Liver (tissue), 9 donors: ENCODE measurements around the gene USH1G. TPM values are rescaled to one million over a fixed set of nuclear protein-coding genes. Genes with fewer than 3 reads are reported as not detected.

Experiments
- DNase-seq: peaks from one replicate; pipeline ENCODE4 v3.0.0-alpha.2; 2017; ENCODE audit warnings: low spot score
- H3K27ac ChIP-seq, 2 donors: one replicate each; pipeline ENCODE4 v1.7.0; 2013; ENCODE audit warnings: inconsistent platforms in 2 of 2, low read length in 2 of 2, control low read depth in 1 of 2, low read depth in 1 of 2, mild to moderate bottlenecking in 1 of 2
- H3K27me3 ChIP-seq, 4 donors: one replicate each; pipeline versions ENCODE4 v1.6.1 to v1.7.0; 2013; ENCODE audit warnings: low read length in 3 of 4, inconsistent platforms in 1 of 4, mild to moderate bottlenecking in 1 of 4, moderate library complexity in 1 of 4; ENCODE audit not compliant: control insufficient read depth in 4 of 4, insufficient read depth in 4 of 4
- H3K36me3 ChIP-seq, 4 donors: one replicate each; pipeline versions ENCODE4 v1.6.1 to v1.7.0; 2013; ENCODE audit warnings: low read length in 3 of 4, mild to moderate bottlenecking in 3 of 4, low read depth in 1 of 4, moderate library complexity in 1 of 4; ENCODE audit not compliant: control insufficient read depth in 4 of 4, insufficient read depth in 3 of 4
- H3K4me1 ChIP-seq, 4 donors: one replicate each; pipeline versions ENCODE4 v1.6.1 to v1.7.0; 2013; ENCODE audit warnings: low read length in 3 of 4, mild to moderate bottlenecking in 3 of 4, moderate library complexity in 1 of 4; ENCODE audit not compliant: control insufficient read depth in 4 of 4, insufficient read depth in 4 of 4
- H3K4me3 ChIP-seq, 3 donors: one replicate each; pipeline versions ENCODE4 v1.6.1 to v1.7.0; 2013; ENCODE audit warnings: low read length in 3 of 3, control low read depth in 1 of 3, low read depth in 1 of 3, mild to moderate bottlenecking in 1 of 3
- H3K9ac ChIP-seq, 2 donors: one replicate each; pipeline ENCODE4 v1.7.0; 2013; ENCODE audit warnings: low read length in 2 of 2, mild to moderate bottlenecking in 2 of 2, moderate library complexity in 2 of 2, control low read depth in 1 of 2, low read depth in 1 of 2
- H3K9me3 ChIP-seq, 4 donors: one replicate each; pipeline versions ENCODE4 v1.6.1 to v1.7.0; 2013; ENCODE audit warnings: low read length in 3 of 4; ENCODE audit not compliant: control insufficient read depth in 4 of 4
- FOXA1 ChIP-seq: IDR thresholded peaks from 2 replicates; pipeline ENCODE4 v1.6.1; 2016; ENCODE audit warnings: antibody characterized with exemption
- FOXA2 ChIP-seq: IDR thresholded peaks from 2 replicates; pipeline ENCODE4 v1.6.1; 2016; ENCODE audit warnings: antibody characterized with exemption
- GABPA ChIP-seq, 2 donors: IDR thresholded peaks in 1 of 2; conservative IDR thresholded peaks in 1 of 2; 2 replicates each; pipeline ENCODE4 v1.6.1; 2016; ENCODE audit warnings: antibody characterized with exemption in 2 of 2, mild to moderate bottlenecking in 1 of 2, moderate library complexity in 1 of 2
- HNF4A ChIP-seq, 2 donors: conservative IDR thresholded peaks; 2 replicates each; pipeline ENCODE4 v1.6.1; 2016; ENCODE audit warnings: antibody characterized with exemption in 2 of 2, mild to moderate bottlenecking in 2 of 2
- HNF4G ChIP-seq: IDR thresholded peaks from 2 replicates; pipeline ENCODE4 v1.6.1; 2016; ENCODE audit warnings: antibody characterized with exemption
- JUND ChIP-seq, 2 donors: IDR thresholded peaks; 2 replicates each; pipeline ENCODE4 v1.6.1; 2016; ENCODE audit warnings: antibody characterized with exemption in 2 of 2
- NR2F2 ChIP-seq: IDR thresholded peaks from 2 replicates; pipeline ENCODE4 v1.6.1; 2016; ENCODE audit warnings: antibody characterized with exemption
- RAD21 ChIP-seq, 2 donors: IDR thresholded peaks; 2 replicates each; pipeline ENCODE4 v1.6.1; 2016; ENCODE audit warnings: antibody characterized with exemption in 2 of 2, mild to moderate bottlenecking in 2 of 2
- SP1 ChIP-seq: IDR thresholded peaks from 2 replicates; pipeline ENCODE4 v1.6.1; 2018; ENCODE audit warnings: antibody characterized with exemption, mild to moderate bottlenecking
- TAF1 ChIP-seq: conservative IDR thresholded peaks from 2 replicates; pipeline ENCODE4 v1.6.1; 2016; ENCODE audit warnings: antibody characterized with exemption, mild to moderate bottlenecking
- YY1 ChIP-seq: IDR thresholded peaks from 2 replicates; pipeline ENCODE4 v1.6.1; 2016; ENCODE audit warnings: antibody characterized with exemption, mild to moderate bottlenecking
- WGBS: extraction: QIAGEN DNeasy Blood & Tissue Kit; methylation state at CpG from one replicate; pipeline ENCODE4 v1.1.7; 2013; 5-methylcytosine and 5-hydroxymethylcytosine counted together
- polyA plus RNA-seq, 2 donors: library from polyadenylated mRNA; stranded (reverse) in 1 of 2; unstranded in 1 of 2; fragments of 200-250 nt in 1 of 2; fragments of >200 nt in 1 of 2; fragmentation: Nextera tagmentation in 1 of 2; extraction: Ambion mirVana in 1 of 2; gene quantifications; one replicate each; pipeline versions ENCODE4 v1.2.1 to v1.2.3, GENCODE V29; 2013 to 2015
- total RNA-seq, 2 donors: library from RNA; depleted of rRNA; stranded (reverse); fragments of >200 nt; gene quantifications; one replicate each; pipeline ENCODE4 v1.2.3, GENCODE V29; 2014
- TF ChIP-seq, protein P1 (sequence below): IDR thresholded peaks from 2 replicates; pipeline ENCODE4 v1.6.1; 2016; ENCODE audit warnings: antibody characterized with exemption
- TF ChIP-seq, protein P2 (sequence below): IDR thresholded peaks from 2 replicates; pipeline ENCODE4 v1.6.1; 2016; ENCODE audit warnings: antibody characterized with exemption, mild to moderate bottlenecking
- TF ChIP-seq, protein P3 (sequence below): IDR thresholded peaks from 2 replicates; pipeline ENCODE4 v1.6.1; 2016; ENCODE audit warnings: antibody characterized with exemption
- TF ChIP-seq, protein P4 (sequence below): IDR thresholded peaks from 2 replicates; pipeline ENCODE4 v1.6.1; 2016; ENCODE audit warnings: antibody characterized with exemption
- donor health status: healthy.
- donor health status: healthy.
- donor health status: healthy.
- donor health status: healthy.
- donor health status: healthy.

The USH1G gene
- total and polyA plus RNA-seq, 4 donors: under 0.01 TPM; not detected in 3

DNA sequence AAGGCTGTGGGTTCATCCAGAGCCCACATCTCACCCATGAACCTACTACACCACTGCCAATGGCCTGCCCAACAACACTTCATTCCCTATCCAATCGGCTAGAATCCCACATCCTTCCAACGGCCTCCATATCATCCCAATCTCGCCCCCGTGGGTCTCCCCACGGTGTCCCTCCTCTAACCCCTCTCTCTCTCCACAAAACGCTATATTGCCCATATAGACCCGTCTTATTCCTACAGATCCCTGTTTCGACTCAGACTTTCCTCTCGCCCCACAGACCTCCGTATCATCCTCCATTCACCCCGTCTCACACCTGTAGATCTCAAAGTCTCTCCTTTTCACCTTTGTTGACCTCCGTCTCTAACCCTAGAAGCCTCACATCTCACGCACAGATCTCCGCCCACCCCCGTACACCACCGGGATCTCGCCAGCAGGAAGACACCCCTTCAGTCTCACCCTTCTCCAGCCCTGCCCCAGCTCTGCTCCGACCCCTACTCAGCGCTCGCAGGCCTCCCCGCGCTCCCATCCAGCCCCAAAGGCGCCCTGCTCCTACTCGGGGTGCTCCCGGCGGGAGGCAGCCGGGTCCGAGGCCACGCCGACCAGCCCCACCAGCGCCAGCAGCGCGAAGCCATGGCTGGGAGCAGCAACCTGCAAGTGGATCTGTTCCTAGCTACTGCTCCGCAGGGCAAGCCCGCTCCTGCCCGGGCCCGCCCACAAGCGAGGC is 50.6 kb downstream of the USH1G start, which contains the start of gene FDXR:
FDXR (minus strand) TSS at position 682 of the 724 bp plus-strand sequence; CDS start at position 632, 50 bp downstream.
- H3K36me3 ChIP-seq: no peaks in the 10 kb centered on the region
- no peaks in the 10 kb centered on the region for H3K27me3 ChIP-seq
- TF ChIP-seq, protein P1, sequence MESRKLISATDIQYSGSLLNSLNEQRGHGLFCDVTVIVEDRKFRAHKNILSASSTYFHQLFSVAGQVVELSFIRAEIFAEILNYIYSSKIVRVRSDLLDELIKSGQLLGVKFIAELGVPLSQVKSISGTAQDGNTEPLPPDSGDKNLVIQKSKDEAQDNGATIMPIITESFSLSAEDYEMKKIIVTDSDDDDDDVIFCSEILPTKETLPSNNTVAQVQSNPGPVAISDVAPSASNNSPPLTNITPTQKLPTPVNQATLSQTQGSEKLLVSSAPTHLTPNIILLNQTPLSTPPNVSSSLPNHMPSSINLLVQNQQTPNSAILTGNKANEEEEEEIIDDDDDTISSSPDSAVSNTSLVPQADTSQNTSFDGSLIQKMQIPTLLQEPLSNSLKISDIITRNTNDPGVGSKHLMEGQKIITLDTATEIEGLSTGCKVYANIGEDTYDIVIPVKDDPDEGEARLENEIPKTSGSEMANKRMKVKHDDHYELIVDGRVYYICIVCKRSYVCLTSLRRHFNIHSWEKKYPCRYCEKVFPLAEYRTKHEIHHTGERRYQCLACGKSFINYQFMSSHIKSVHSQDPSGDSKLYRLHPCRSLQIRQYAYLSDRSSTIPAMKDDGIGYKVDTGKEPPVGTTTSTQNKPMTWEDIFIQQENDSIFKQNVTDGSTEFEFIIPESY: no peak
- TF ChIP-seq, protein P2, sequence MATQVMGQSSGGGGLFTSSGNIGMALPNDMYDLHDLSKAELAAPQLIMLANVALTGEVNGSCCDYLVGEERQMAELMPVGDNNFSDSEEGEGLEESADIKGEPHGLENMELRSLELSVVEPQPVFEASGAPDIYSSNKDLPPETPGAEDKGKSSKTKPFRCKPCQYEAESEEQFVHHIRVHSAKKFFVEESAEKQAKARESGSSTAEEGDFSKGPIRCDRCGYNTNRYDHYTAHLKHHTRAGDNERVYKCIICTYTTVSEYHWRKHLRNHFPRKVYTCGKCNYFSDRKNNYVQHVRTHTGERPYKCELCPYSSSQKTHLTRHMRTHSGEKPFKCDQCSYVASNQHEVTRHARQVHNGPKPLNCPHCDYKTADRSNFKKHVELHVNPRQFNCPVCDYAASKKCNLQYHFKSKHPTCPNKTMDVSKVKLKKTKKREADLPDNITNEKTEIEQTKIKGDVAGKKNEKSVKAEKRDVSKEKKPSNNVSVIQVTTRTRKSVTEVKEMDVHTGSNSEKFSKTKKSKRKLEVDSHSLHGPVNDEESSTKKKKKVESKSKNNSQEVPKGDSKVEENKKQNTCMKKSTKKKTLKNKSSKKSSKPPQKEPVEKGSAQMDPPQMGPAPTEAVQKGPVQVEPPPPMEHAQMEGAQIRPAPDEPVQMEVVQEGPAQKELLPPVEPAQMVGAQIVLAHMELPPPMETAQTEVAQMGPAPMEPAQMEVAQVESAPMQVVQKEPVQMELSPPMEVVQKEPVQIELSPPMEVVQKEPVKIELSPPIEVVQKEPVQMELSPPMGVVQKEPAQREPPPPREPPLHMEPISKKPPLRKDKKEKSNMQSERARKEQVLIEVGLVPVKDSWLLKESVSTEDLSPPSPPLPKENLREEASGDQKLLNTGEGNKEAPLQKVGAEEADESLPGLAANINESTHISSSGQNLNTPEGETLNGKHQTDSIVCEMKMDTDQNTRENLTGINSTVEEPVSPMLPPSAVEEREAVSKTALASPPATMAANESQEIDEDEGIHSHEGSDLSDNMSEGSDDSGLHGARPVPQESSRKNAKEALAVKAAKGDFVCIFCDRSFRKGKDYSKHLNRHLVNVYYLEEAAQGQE: peak; percentile 81
- peak; percentile 84 for TF ChIP-seq TAF1
- H3K27ac ChIP-seq: peak within 1 kb of the TSS; percentile 79 to 83
- no peak for DNase-seq
- peaks cover 6 to 20% (median 14%) of the 10 kb centered on the region in 4 donors for H3K4me1 ChIP-seq
- WGBS: 7% methylated on average over 38 of the region's 38 CpGs
- H3K9me3 ChIP-seq: no peaks in the 10 kb centered on the region
- peak within 1 kb of the TSS; percentile 73 to 85 for H3K9ac ChIP-seq
- H3K4me3 ChIP-seq: peak within 1 kb of the TSS; percentile 69 to 86 (median 84)

DNA sequence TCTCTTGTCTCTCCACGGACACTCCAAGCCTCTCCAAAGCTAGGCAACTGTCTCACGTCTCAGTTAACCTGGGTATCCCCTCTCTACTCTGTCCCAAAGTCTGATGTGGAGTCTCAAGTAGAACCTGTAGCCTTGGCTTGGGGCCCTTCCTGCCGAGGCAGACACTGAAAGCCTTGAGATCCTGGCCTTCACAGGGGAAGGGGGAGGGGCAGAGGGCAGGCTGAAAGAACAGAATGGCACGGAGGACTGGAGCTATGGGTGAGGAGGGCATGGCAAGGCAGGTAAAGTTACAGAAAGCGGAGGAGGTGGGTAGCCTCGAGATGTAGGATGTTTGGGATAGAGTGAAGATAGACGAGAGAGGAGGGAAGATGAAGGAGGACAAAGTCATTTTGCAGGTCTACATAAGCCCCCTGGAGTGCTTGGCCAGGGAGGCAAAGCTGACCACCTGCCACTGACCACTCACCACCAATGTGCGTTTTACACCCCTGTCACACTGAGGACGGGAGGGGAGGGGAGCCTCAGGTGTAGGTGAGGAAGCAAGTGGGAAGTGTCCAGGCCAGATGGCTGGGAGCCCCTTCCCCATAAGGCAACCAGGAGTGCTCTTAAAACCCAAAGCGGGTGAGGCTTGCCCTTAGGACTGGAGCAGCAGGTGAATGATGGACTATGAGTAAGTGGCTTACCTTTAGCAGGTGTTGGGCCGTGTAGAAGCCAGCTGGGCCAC is 51.5 kb downstream of the USH1G start:
- TF ChIP-seq, protein P3, sequence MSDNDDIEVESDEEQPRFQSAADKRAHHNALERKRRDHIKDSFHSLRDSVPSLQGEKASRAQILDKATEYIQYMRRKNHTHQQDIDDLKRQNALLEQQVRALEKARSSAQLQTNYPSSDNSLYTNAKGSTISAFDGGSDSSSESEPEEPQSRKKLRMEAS: no peak
- TF ChIP-seq GABPA (IDR thresholded peaks at IDR 0.05 in 1 of 2, conservative IDR thresholded peaks at IDR 0.05 in 1 of 2): no peak
- TF ChIP-seq JUND (IDR thresholded peaks at IDR 0.05): no peak
- no peak for TF ChIP-seq FOXA2
- Histone ChIP-seq H3K9me3 (no peaks in the 10 kb centered on the region), H3K27ac (no peak overlapping the region), H3K36me3 (no peaks in the 10 kb centered on the region), H3K4me1 (peaks cover 4 to 20% (median 14%) of the 10 kb centered on the region in 4 donors), H3K27me3 (no peaks in the 10 kb centered on the region), H3K4me3 (no peak overlapping the region), H3K9ac (no peak overlapping the region)
- DNase-seq: no peak
- WGBS: 89% methylated on average over 11 of the region's 11 CpGs

DNA sequence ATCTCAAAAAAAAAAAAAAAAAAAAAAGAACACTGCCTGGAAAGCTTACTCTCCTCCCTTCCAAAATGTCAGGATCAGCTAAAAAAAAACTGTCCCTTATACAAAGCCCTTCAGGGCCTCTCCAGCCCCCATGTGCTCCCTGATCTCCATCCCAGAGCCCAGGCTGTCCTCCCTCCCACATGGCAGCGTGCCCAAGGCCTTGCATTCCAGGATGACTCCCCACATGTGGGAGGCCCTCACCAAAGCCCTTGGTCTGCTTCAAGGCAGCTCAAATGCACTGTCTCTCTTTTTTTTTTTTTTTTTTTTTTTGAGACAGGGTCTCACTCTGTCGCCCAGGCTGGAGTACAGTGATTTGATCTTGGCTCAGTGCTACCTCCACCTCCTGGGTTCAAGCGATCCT is 52.5 kb downstream of the USH1G start:
- DNase-seq: no peak
- peaks cover 4 to 20% (median 14%) of the 10 kb centered on the region in 4 donors for H3K4me1 ChIP-seq
- H3K27ac ChIP-seq: no peak overlapping the region
- H3K36me3 ChIP-seq: no peaks in the 10 kb centered on the region
- H3K9ac ChIP-seq: no peak overlapping the region
- H3K4me3 ChIP-seq: no peak overlapping the region
- no peaks in the 10 kb centered on the region for H3K9me3 ChIP-seq
- no peaks in the 10 kb centered on the region for H3K27me3 ChIP-seq
- WGBS: 95% methylated on average over 3 of the region's 3 CpGs
- TF ChIP-seq NR2F2: no peak
- no peak for TF ChIP-seq TAF1
- no peak for TF ChIP-seq FOXA2
- TF ChIP-seq, protein P3: no peak
- no peak for TF ChIP-seq SP1
- no peak for TF ChIP-seq HNF4G
- no peak for TF ChIP-seq RAD21 (IDR thresholded peaks at IDR 0.05)
- TF ChIP-seq HNF4A (conservative IDR thresholded peaks at IDR 0.05): no peak
- no peak for TF ChIP-seq YY1
- TF ChIP-seq, protein P4, sequence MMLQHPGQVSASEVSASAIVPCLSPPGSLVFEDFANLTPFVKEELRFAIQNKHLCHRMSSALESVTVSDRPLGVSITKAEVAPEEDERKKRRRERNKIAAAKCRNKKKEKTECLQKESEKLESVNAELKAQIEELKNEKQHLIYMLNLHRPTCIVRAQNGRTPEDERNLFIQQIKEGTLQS: no peak
- no peak for TF ChIP-seq FOXA1
- no peak for TF ChIP-seq GABPA (IDR thresholded peaks at IDR 0.05 in 1 of 2, conservative IDR thresholded peaks at IDR 0.05 in 1 of 2)
- TF ChIP-seq, protein P2: no peak
- TF ChIP-seq JUND (IDR thresholded peaks at IDR 0.05): no peak
